ENCODE results near the gene CEACAM21.

CEACAM21 gene

DNA sequence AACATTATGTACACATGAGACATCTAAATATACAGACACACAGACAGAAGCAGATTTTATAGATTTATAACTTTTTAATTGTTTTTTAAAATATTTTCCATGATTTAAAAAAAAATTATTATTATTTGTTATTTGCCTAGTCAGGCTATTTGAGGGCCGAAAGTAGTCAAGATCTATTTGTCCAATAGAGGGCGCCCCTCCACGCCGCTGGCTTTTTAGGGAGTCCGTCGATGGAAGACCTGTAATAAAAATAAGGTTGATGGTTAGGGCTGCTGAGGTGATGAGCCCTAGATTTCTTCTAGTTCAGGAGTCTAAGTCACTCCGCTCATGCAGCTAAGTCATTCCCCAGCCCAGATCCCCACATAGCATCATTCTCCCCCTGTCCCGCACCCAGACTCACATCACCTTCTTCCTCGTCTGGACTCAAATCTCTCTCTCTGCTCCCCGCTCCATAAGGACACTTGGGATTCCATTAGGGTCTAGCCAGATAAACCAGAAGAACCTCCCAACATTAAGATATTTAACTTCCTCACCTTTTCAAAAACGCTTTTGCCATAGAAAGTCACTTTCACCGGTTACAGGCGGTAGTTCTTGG, 33.9 kb upstream of the CEACAM21 start:
- H3K4me3 ChIP-seq (ENCODE audit: low read length), result no peak overlapping the region
- TF ChIP-seq, protein P1, sequence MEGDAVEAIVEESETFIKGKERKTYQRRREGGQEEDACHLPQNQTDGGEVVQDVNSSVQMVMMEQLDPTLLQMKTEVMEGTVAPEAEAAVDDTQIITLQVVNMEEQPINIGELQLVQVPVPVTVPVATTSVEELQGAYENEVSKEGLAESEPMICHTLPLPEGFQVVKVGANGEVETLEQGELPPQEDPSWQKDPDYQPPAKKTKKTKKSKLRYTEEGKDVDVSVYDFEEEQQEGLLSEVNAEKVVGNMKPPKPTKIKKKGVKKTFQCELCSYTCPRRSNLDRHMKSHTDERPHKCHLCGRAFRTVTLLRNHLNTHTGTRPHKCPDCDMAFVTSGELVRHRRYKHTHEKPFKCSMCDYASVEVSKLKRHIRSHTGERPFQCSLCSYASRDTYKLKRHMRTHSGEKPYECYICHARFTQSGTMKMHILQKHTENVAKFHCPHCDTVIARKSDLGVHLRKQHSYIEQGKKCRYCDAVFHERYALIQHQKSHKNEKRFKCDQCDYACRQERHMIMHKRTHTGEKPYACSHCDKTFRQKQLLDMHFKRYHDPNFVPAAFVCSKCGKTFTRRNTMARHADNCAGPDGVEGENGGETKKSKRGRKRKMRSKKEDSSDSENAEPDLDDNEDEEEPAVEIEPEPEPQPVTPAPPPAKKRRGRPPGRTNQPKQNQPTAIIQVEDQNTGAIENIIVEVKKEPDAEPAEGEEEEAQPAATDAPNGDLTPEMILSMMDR (conservative IDR thresholded peaks at IDR 0.05; ENCODE audit: low read length), result peak; percentile 50
- DNase-seq (ENCODE audit: low read depth), result peak; percentile 5

DNA sequence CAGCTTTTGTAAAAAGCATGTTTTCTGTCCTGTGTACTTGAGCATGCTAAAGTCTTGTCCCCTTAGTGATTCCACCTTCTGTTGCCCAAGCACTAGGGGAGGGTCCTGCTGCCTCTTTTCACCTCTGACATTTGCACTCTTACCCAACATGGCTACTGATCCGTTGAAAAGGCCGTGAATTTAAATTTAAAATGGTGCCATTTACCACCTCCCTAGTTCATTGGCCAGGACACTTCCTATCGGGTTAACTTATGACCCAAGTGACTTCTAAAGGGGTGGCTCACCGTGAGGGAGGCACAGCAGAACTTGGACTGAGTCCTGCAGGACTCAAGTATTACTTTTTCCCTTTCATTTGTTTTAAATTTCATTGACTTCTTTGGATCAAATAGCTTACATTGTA, 33.3 kb upstream of the CEACAM21 start:
- no peak overlapping the region for H3K4me3 ChIP-seq (ENCODE audit: low read length)
- DNase-seq (ENCODE audit: low read depth), result no peak
- TF ChIP-seq, protein P1 (conservative IDR thresholded peaks at IDR 0.05; ENCODE audit: low read length), result no peak

DNA sequence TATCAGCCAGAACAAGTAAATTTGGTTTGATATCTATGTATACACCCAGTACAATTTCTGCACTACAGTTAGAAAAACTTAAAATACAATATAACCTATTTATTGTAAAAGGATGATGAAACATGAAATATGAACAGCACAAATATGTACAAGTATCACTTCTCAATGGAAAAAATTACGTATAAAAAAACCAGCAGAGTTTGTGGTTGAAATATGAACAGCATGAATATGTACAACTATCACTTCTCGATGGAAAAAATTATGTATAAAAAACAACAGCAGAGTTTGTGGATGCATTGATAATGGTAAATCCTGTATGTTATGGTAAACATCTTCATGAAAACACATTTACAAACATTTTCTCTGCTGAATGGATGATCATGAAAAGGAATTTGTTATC, 32.4 kb upstream of the CEACAM21 start:
- DNase-seq (ENCODE audit: low read depth), result no peak
- H3K4me3 ChIP-seq (ENCODE audit: low read length), result no peak overlapping the region
- TF ChIP-seq, protein P1 (conservative IDR thresholded peaks at IDR 0.05; ENCODE audit: low read length), result no peak

DNA sequence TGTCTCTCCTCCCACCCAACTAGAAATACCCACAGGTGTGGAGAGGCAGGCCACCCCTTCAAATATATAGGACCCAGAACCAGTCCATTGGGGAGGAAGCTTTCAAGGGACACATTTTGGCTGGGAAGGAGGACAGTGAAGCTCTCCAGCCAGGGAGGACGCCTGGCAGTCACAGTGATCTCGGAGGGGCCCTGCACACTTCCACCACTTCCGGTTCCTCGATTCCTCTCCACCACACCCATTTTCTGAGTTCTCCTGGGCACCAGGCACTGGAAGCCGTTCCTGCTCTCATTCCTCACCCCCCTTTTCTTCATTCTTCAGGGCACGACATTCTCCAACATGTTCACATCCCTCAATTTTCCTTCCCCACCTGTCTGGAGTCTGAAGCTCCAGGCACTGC, 30.4 kb upstream of the CEACAM21 start:
- TF ChIP-seq, protein P1 (conservative IDR thresholded peaks at IDR 0.05; ENCODE audit: low read length), result no peak
- DNase-seq (ENCODE audit: low read depth), result no peak

DNA sequence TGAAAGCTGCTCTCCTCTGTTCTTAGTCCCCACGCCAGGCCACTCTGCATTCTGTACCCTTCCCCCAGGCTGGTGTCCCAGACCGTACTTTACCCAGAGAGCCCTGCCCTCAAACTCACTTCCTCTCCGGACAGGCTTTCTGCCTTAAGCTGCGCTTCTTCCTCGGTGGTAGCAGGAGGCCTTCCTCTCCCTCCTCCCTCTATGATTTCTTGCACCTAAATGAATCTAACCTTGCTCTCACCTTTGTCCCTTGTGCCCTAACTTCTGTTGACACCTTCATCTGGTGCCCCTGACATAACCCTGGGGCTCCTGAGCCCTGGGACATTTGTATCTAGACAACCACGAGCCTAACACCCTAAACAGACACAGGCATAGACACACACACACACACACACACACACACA, 29.6 kb upstream of the CEACAM21 start:
- DNase-seq (ENCODE audit: low read depth), result no peak
- TF ChIP-seq, protein P1 (conservative IDR thresholded peaks at IDR 0.05; ENCODE audit: low read length), result no peak
- no peak overlapping the region for H3K4me3 ChIP-seq (ENCODE audit: low read length)

More for the DNA sequence above, 30.4 kb upstream of the CEACAM21 start:
- H3K4me3 ChIP-seq (ENCODE audit: low read length), result no peak overlapping the region

DNA sequence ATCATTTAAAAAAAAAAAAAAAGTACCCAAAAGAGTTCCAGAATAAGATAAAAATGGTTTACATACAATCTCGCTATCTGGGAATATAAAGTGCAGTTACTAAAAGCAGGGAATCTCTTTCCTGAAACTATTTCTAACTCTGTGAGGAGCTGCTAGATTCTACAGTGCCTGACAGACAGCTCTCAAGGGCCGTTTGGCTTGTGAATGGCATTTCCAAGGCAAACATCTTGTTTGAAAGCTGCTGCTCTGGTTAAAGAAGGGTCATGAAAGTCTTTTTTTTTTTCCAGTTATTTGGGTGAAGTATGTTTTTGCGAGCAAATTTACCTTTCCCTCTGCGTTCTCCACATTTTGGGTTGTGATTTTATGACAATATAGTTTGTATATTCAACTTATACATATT, 29.0 kb upstream of the CEACAM21 start:
- no peak for DNase-seq (ENCODE audit: low read depth)
- TF ChIP-seq, protein P1 (conservative IDR thresholded peaks at IDR 0.05; ENCODE audit: low read length), result no peak
- no peak overlapping the region for H3K4me3 ChIP-seq (ENCODE audit: low read length)

DNA sequence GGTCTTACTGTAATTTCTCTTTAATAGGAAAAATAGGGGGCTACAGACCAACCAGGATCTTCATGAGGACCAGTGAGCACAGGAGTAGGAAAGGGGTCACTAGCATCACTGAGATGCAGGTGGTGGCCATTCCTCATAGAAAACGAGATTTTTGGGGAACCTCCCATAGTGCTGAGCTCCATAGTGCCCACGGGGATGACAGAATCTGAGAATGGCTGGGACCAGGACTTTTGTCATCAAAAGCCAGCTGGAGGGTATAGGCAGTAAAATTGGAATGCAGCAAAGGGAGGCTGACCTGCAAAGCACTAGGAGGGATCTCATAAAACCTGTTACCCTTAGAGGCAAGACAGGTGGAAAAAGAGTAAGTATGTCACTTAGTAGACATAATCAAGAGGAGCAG, 28.4 kb upstream of the CEACAM21 start:
- TF ChIP-seq, protein P1 (conservative IDR thresholded peaks at IDR 0.05; ENCODE audit: low read length), result no peak
- H3K4me3 ChIP-seq (ENCODE audit: low read length), result no peak overlapping the region
- DNase-seq (ENCODE audit: low read depth), result no peak

All from AG10803 (cell line).